Activated T-helper 9 cell treated with anti-CD3 and anti-CD28 coated beads, Interleukin-2, amount 50 U/mL, for 16 hours (primary cell): ENCODE data around the gene USP54.
"Not testable (repeated sequence)": the region's sequence is repeated elsewhere in the genome, so short reads cannot be mapped to it uniquely, and the experiment has no call there.

Source experiments
- DNase-seq: peaks from one replicate; pipeline ENCODE4 v3.0.0-alpha.2; 2020; ENCODE audit warnings: low read depth

The USP54 gene

GRCh38 chr10:73590881-73591799 is at the start of gene USP54:
Gene USP54, minus strand, starts transcription at chr10:73591342. Its CDS starts 15,684 bp downstream, at chr10:73575658.
- no peak for DNase-seq

- DNase-seq, result no peak
These were observed 48.1 kb upstream of the USP54 start for GRCh38 chr10:73639286-73639685.

GRCh38 chr10:73635781-73636180 is 44.6 kb upstream of the USP54 start:
- no peak for DNase-seq

- DNase-seq, result no peak
These were observed 43.3 kb upstream of the USP54 start for GRCh38 chr10:73634421-73634820.

GRCh38 chr10:73629165-73629564 is 38.0 kb upstream of the USP54 start:
- no peak for DNase-seq

GRCh38 chr10:73628405-73628804 is 37.3 kb upstream of the USP54 start:
- DNase-seq, result no peak

GRCh38 chr10:73627300-73627699 is 36.2 kb upstream of the USP54 start:
- no peak for DNase-seq

- peak; percentile 87 for DNase-seq
These were observed 35.0 kb upstream of the USP54 start for GRCh38 chr10:73625884-73626752.

GRCh38 chr10:73625004-73625883 is 34.1 kb upstream of the USP54 start:
- no peak for DNase-seq

- no peak for DNase-seq
These were observed 31.9 kb upstream of the USP54 start for GRCh38 chr10:73623056-73623455.

- not testable (repeated sequence) for DNase-seq
These were observed 29.8 kb upstream of the USP54 start for GRCh38 chr10:73620974-73621373.

- DNase-seq, result not testable (repeated sequence)
These were observed 26.0 kb upstream of the USP54 start for GRCh38 chr10:73617143-73617542.

GRCh38 chr10:73614720-73615119 is 23.6 kb upstream of the USP54 start:
- no peak for DNase-seq

- DNase-seq, result no peak
These were observed 18.0 kb upstream of the USP54 start for GRCh38 chr10:73609116-73609515.

- DNase-seq, result no peak
These were observed 10.4 kb upstream of the USP54 start for GRCh38 chr10:73601486-73601921.

- no peak for DNase-seq
These were observed 6.2 kb upstream of the USP54 start for GRCh38 chr10:73597346-73597745.

- DNase-seq, result no peak
These were observed 2.7 kb upstream of the USP54 start for GRCh38 chr10:73593812-73594211.

GRCh38 chr10:73593110-73593509 is 2.0 kb upstream of the USP54 start:
- no peak for DNase-seq

GRCh38 chr10:73591935-73592699 is 975 bp upstream of the USP54 start:
- no peak for DNase-seq

- DNase-seq, result no peak
These were observed 1.5 kb downstream of the USP54 start for GRCh38 chr10:73589563-73590126.

- DNase-seq, result no peak
These were observed 2.5 kb downstream of the USP54 start for GRCh38 chr10:73588656-73589055.
